IMR-90 (cell line): ENCODE data around the gene RIMBP3B. TPM values are rescaled to one million over a fixed set of nuclear protein-coding genes. Genes with fewer than 3 reads are reported as not detected.
"Not testable (repeated sequence)": the region's sequence is repeated elsewhere in the genome, so short reads cannot be mapped to it uniquely, and the experiment has no call there.

Source experiments
- ATAC-seq: fragments of 200-7000 bp; cut with Tn5 transposase; 2 replicates; pipeline ENCODE4 v1.9.1; 2020; ENCODE audit warnings: low read depth, mild to moderate bottlenecking, moderate library complexity
- BruUV-seq: library from RNA; stranded (reverse); fragments of 400-500 nt; replicated peaks from 2 replicates; lab custom pipeline; 2021; lab: Mats Ljungman, UMichigan
- CTCF ChIA-PET: fragments of 300-600 bp; formaldehyde crosslinking; extraction: SDS; loops from one replicate; lab custom pipeline; 2021; ENCODE audit warnings: antibody characterized with exemption; lab: Yijun Ruan, JAX
- POLR2A ChIA-PET: fragments of 300-600 bp; sonication (Branson Sonifier 250); formaldehyde crosslinking; loops from one replicate; lab custom pipeline; 2022; ENCODE audit warnings: antibody characterized with exemption; ENCODE audit not compliant: unreplicated experiment; lab: Charles Lee
- DNase-seq: peaks from one replicate; pipeline ENCODE4 v3.0.0; 2013
- H2AFZ ChIP-seq: replicated peaks from 2 replicates; pipeline ENCODE3; 2013; ENCODE audit warnings: low read length, mild to moderate bottlenecking; ENCODE audit not compliant: poor library complexity
- H2AK5ac ChIP-seq: 2 replicates; pipeline ENCODE4 v1.6.1; 2013; ENCODE audit warnings: low read depth, low read length, inconsistent platforms
- H2AK9ac ChIP-seq: replicated peaks from 2 replicates; pipeline ENCODE3; 2013; ENCODE audit warnings: mild to moderate bottlenecking, low read depth, low read length, moderate library complexity; ENCODE audit not compliant: poor library complexity
- H2BK120ac ChIP-seq: 2 replicates; pipeline ENCODE4 v1.6.1; 2013; ENCODE audit warnings: low read depth, low read length, inconsistent platforms
- H2BK15ac ChIP-seq: 3 replicates; pipeline ENCODE4 v1.6.1; 2013; ENCODE audit warnings: low read depth, low read length, inconsistent platforms
- H2BK20ac ChIP-seq: 2 replicates; pipeline ENCODE4 v1.6.1; 2013; ENCODE audit warnings: low read depth, mild to moderate bottlenecking, inconsistent platforms, low read length, moderate library complexity
- H2BK5ac ChIP-seq: 2 replicates; pipeline ENCODE4 v1.6.1; 2013; ENCODE audit warnings: mild to moderate bottlenecking, low read depth, low read length, inconsistent platforms; ENCODE audit not compliant: poor library complexity, severe bottlenecking
- H3K14ac ChIP-seq: replicated peaks from 2 replicates; pipeline ENCODE4 v1.6.1; 2013; ENCODE audit warnings: low read depth, low read length, inconsistent platforms
- H3K18ac ChIP-seq: 2 replicates; pipeline ENCODE4 v1.6.1; 2013; ENCODE audit warnings: low read depth, low read length, control low read depth
- H3K23ac ChIP-seq: 2 replicates; pipeline ENCODE4 v1.6.1; 2013; ENCODE audit warnings: low read depth, low read length, inconsistent platforms
- H3K27ac ChIP-seq: 2 replicates; pipeline ENCODE4 v1.5.1; 2013; ENCODE audit warnings: mild to moderate bottlenecking, control low read depth, low read length; ENCODE audit not compliant: insufficient read depth
- H3K27me3 ChIP-seq: 2 replicates; pipeline ENCODE4 v1.6.1; 2013; ENCODE audit warnings: low read length; ENCODE audit not compliant: control insufficient read depth, insufficient read depth
- H3K36me3 ChIP-seq: 2 replicates; pipeline ENCODE4 v1.6.1; 2013; ENCODE audit warnings: low read length, mixed read lengths; ENCODE audit not compliant: control insufficient read depth, insufficient read depth
- H3K4ac ChIP-seq: 2 replicates; pipeline ENCODE4 v1.6.1; 2013; ENCODE audit warnings: low read depth, low read length, inconsistent platforms
- H3K4me1 ChIP-seq: 2 replicates; pipeline ENCODE4 v1.6.1; 2013; ENCODE audit warnings: low read length, mixed read lengths; ENCODE audit not compliant: control insufficient read depth, insufficient read depth
- H3K4me2 ChIP-seq: 2 replicates; pipeline ENCODE4 v1.6.1; 2013; ENCODE audit warnings: low read depth, mild to moderate bottlenecking, control low read depth, low read length, moderate library complexity
- H3K4me3 ChIP-seq: 2 replicates; pipeline ENCODE4 v1.5.1; 2013; ENCODE audit warnings: low read depth, mild to moderate bottlenecking, control low read depth, low read length, moderate library complexity; ENCODE audit not compliant: insufficient read depth
- H3K56ac ChIP-seq: 2 replicates; pipeline ENCODE4 v1.6.1; 2013; ENCODE audit warnings: low read length, inconsistent platforms; ENCODE audit not compliant: insufficient read depth; ENCODE audit errors: extremely low read depth
- H3K79me1 ChIP-seq, 2 experiments: 2 replicates each; pipeline ENCODE4 v1.6.1; 2013; ENCODE audit warnings: low read length in 2 of 2, inconsistent platforms in 1 of 2, low read depth in 1 of 2
- H3K9ac ChIP-seq: 2 replicates; pipeline ENCODE4 v1.6.1; 2013; ENCODE audit warnings: low read depth, low read length, control low read depth
- H3K9me1 ChIP-seq: 2 replicates; pipeline ENCODE4 v1.6.1; 2013; ENCODE audit warnings: low read length, inconsistent platforms; ENCODE audit not compliant: insufficient read depth
- H3K9me3 ChIP-seq: 2 replicates; pipeline ENCODE4 v1.6.1; 2013; ENCODE audit warnings: low read length; ENCODE audit not compliant: control insufficient read depth, insufficient read depth
- H4K20me1 ChIP-seq: 2 replicates; pipeline ENCODE4 v1.6.1; 2013; ENCODE audit warnings: low read length, inconsistent platforms; ENCODE audit not compliant: insufficient read depth
- H4K5ac ChIP-seq: 2 replicates; pipeline ENCODE4 v1.6.1; 2013; ENCODE audit warnings: mild to moderate bottlenecking, low read depth, low read length, control low read depth
- H4K8ac ChIP-seq, 2 experiments: 2 replicates each; pipeline ENCODE4 v1.6.1; 2013; ENCODE audit warnings: low read depth in 2 of 2, low read length in 2 of 2, control low read depth in 1 of 2, inconsistent platforms in 1 of 2
- H4K91ac ChIP-seq: 2 replicates; pipeline ENCODE4 v1.6.1; 2013; ENCODE audit warnings: low read depth, low read length, inconsistent platforms; ENCODE audit not compliant: insufficient read depth
- WGBS, 2 experiments: methylation state at CpG; one replicate each; pipeline versions ENCODE4 v1.1.5 to v1.1.7; 2013; ENCODE audit warnings: missing lambda C conversion rate in 2 of 2; ENCODE audit not compliant: insufficient read length in 1 of 2; ENCODE audit errors: extremely low coverage in 2 of 2; 5-methylcytosine and 5-hydroxymethylcytosine counted together
- dilution Hi-C: fragments of 300-500 bp; cut with HindIII; formaldehyde crosslinking; loops from one replicate; pipeline ENCODE4 v1.14.3; 2018; ENCODE audit warnings: low sequenced_read_pairs; ENCODE audit not compliant: unreplicated experiment
- in situ Hi-C: fragments of 300-500 bp; cut with MboI; formaldehyde crosslinking; loops from 3 replicates; pipeline ENCODE4 v1.14.3; 2019; ENCODE audit warnings: low sequenced_read_pairs, inconsistent platforms, mixed read lengths
- intact Hi-C: fragments of 100-400 bp; cut with micrococcal nuclease; formaldehyde crosslinking; loops from 2 replicates; pipeline ENCODE4 v1.10.0; 2022
- polyA plus RNA-seq, 3 experiments: library from polyadenylated mRNA; depleted of rRNA; stranded (reverse); fragments of >200 nt; gene quantifications; 2 replicates each; pipeline ENCODE4 v1.2.3, GENCODE V29; 2012; ENCODE audit warnings: low replicate concordance in 1 of 3
- total RNA-seq: library from RNA; depleted of rRNA; stranded (reverse); fragments of >200 nt; gene quantifications from 2 replicates; pipeline ENCODE4 v1.2.3, GENCODE V29; 2012

The RIMBP3B gene
- total and polyA plus RNA-seq, 2 of the 4 experiments (the other 2 are of a cell fraction) = 0.07 to 0.18 TPM

GRCh38 chr22:21364362-21364761, 19.2 kb upstream of the RIMBP3B start:
- BruUV-seq, H3K4me2 ChIP-seq, H2AK5ac ChIP-seq, H3K36me3 ChIP-seq, H3K9me1 ChIP-seq, CTCF ChIA-PET, H2AK9ac ChIP-seq, intact Hi-C loops, H2BK5ac ChIP-seq, H3K4me3 ChIP-seq, H3K9ac ChIP-seq, DNase-seq, H3K27me3 ChIP-seq, H2BK120ac ChIP-seq, H3K18ac ChIP-seq, H3K9me3 ChIP-seq, H2BK20ac ChIP-seq, H3K4ac ChIP-seq, H4K20me1 ChIP-seq, H3K56ac ChIP-seq, ATAC-seq, H3K14ac ChIP-seq, H3K27ac ChIP-seq, POLR2A ChIA-PET, H3K4me1 ChIP-seq, in situ Hi-C loops, dilution Hi-C loops, H4K91ac ChIP-seq, H4K8ac ChIP-seq, H3K79me1 ChIP-seq, H2AFZ ChIP-seq, H3K23ac ChIP-seq, H2BK15ac ChIP-seq, H4K5ac ChIP-seq: not testable (repeated sequence)
- WGBS, 2 experiments = no CpG with 5 or more reads among the region's 11 CpGs

- H3K9me3 ChIP-seq, H2BK15ac ChIP-seq, H3K4ac ChIP-seq, H4K5ac ChIP-seq, H3K79me1 ChIP-seq, H2BK120ac ChIP-seq, H3K4me3 ChIP-seq, intact Hi-C loops, H4K91ac ChIP-seq, H2BK20ac ChIP-seq, POLR2A ChIA-PET, BruUV-seq, H3K27me3 ChIP-seq, H2BK5ac ChIP-seq, H3K4me2 ChIP-seq, in situ Hi-C loops, CTCF ChIA-PET, H3K4me1 ChIP-seq, dilution Hi-C loops, DNase-seq, H4K8ac ChIP-seq, H2AK5ac ChIP-seq, H2AFZ ChIP-seq, H3K9me1 ChIP-seq, H3K9ac ChIP-seq, H3K18ac ChIP-seq, ATAC-seq, H3K27ac ChIP-seq, H3K56ac ChIP-seq, H3K14ac ChIP-seq, H2AK9ac ChIP-seq, H4K20me1 ChIP-seq, H3K36me3 ChIP-seq, H3K23ac ChIP-seq: not testable (repeated sequence)
- WGBS, 2 experiments = no CpG with 5 or more reads among the region's 4 CpGs
Observed at GRCh38 chr22:21365337-21365736, 18.2 kb upstream of the RIMBP3B start.
